Endothelial cell of umbilical vein (primary cell): ENCODE results near the gene ATP1B1. TPM values are rescaled to one million over a fixed set of nuclear protein-coding genes. Genes with fewer than 3 reads are reported as not detected.

Source experiments
- BruUV-seq: library from RNA; stranded (reverse); fragments of 400-500 nt; replicated peaks from 2 replicates; lab custom pipeline; 2021; lab: Mats Ljungman, UMichigan
- CTCF ChIA-PET: fragments of 300-600, 350-600 bp; sonication (Branson Sonifier 250); formaldehyde crosslinking; loops from one replicate; lab custom pipeline; 2021; ENCODE audit warnings: antibody characterized with exemption, inconsistent platforms; lab: Charles Lee
- POLR2A ChIA-PET: fragments of 300-600, 350-600 bp; sonication (Branson Sonifier 250); formaldehyde crosslinking; loops from one replicate; lab custom pipeline; 2021; ENCODE audit warnings: antibody characterized with exemption, inconsistent platforms; lab: Charles Lee
- DNase-seq: peaks from one replicate; pipeline ENCODE4 v3.0.0-alpha.2; 2011; ENCODE audit warnings: low read depth, low spot score
- FAIRE-seq: peaks from 2 replicates; lab custom pipeline; 2011; peaks lifted over from hg19 to GRCh38; lab: Jason Lieb, UNC
- H2AFZ ChIP-seq: 2 replicates; pipeline ENCODE4 v1.6.0; 2012; ENCODE audit warnings: low read depth, low read length, control low read depth, inconsistent platforms
- H3K27ac ChIP-seq: 2 replicates; pipeline ENCODE4 v1.5.1; 2011; ENCODE audit warnings: low read depth, mild to moderate bottlenecking, control low read depth, low read length, moderate library complexity; ENCODE audit not compliant: insufficient read depth
- H3K27me3 ChIP-seq, 2 experiments: 2 replicates each; pipeline versions ENCODE4 v1.6.0 to v1.6.1; 2011; ENCODE audit warnings: low read length in 2 of 2, mixed read lengths in 1 of 2; ENCODE audit not compliant: control insufficient read depth in 2 of 2, insufficient read depth in 2 of 2
- H3K36me3 ChIP-seq, 2 experiments: 2 replicates in 1 of 2; 3 replicates in 1 of 2; pipeline ENCODE4 v1.5.1; 2011; ENCODE audit warnings: low read length in 2 of 2, mild to moderate bottlenecking in 1 of 2, moderate library complexity in 1 of 2; ENCODE audit not compliant: control insufficient read depth in 2 of 2, insufficient read depth in 2 of 2; ENCODE audit errors: extremely low read depth in 1 of 2
- H3K4me1 ChIP-seq: 3 replicates; pipeline ENCODE4 v1.5.1; 2011; ENCODE audit warnings: mild to moderate bottlenecking, low read length; ENCODE audit not compliant: control insufficient read depth, insufficient read depth; ENCODE audit errors: extremely low read depth
- H3K4me2 ChIP-seq: 2 replicates; pipeline ENCODE4 v1.6.1; 2011; ENCODE audit warnings: low read length, control low read depth, mixed read lengths; ENCODE audit not compliant: insufficient read depth
- H3K4me3 ChIP-seq, 3 experiments: fragments of 200-600 bp in 1 of 3; sonication (generic), shearing (Covaris generic) in 1 of 3; replicated peaks in 1 of 3; 2 replicates each; pipeline ENCODE4 v1.5.1; 2011 to 2016; ENCODE audit warnings: control low read depth in 3 of 3, low read length in 3 of 3, mild to moderate bottlenecking in 2 of 3, inconsistent platforms in 1 of 3, low read depth in 1 of 3, moderate library complexity in 1 of 3; ENCODE audit not compliant: insufficient read depth in 1 of 3
- H3K79me2 ChIP-seq: 2 replicates; pipeline ENCODE4 v1.6.0; 2012; ENCODE audit warnings: low read length, inconsistent platforms; ENCODE audit not compliant: control insufficient read depth, insufficient read depth
- H3K9ac ChIP-seq: replicated peaks from 2 replicates; pipeline ENCODE3; 2011; ENCODE audit warnings: low read length, control low read depth; ENCODE audit not compliant: insufficient read depth; ENCODE audit errors: extremely low read depth
- H3K9me1 ChIP-seq: replicated peaks from 3 replicates; pipeline ENCODE4 v1.6.0; 2011; ENCODE audit warnings: mild to moderate bottlenecking, low read length; ENCODE audit not compliant: control insufficient read depth, insufficient read depth; ENCODE audit errors: extremely low read depth
- H3K9me3 ChIP-seq: replicated peaks from 2 replicates; pipeline ENCODE4 v1.5.1; 2012; ENCODE audit warnings: low read length, inconsistent platforms; ENCODE audit not compliant: control insufficient read depth, insufficient read depth
- H4K20me1 ChIP-seq: replicated peaks from 2 replicates; pipeline ENCODE3; 2011; ENCODE audit warnings: mild to moderate bottlenecking, low read length; ENCODE audit not compliant: control insufficient read depth, insufficient read depth; ENCODE audit errors: extremely low read depth
- EZH2 ChIP-seq: IDR thresholded peaks from 2 replicates; pipeline ENCODE4 v1.6.1; 2012; ENCODE audit warnings: borderline replicate concordance, low read depth, mild to moderate bottlenecking, moderate library complexity, low read length, inconsistent platforms; ENCODE audit not compliant: severe bottlenecking
- FOS ChIP-seq: IDR thresholded peaks from 2 replicates; pipeline ENCODE4 v1.6.1; 2011; ENCODE audit warnings: mild to moderate bottlenecking, low read length, moderate library complexity, borderline replicate concordance; ENCODE audit not compliant: insufficient read depth
- GATA2 ChIP-seq: IDR thresholded peaks from 2 replicates; pipeline ENCODE4 v1.7.0; 2011; ENCODE audit warnings: low read depth, mild to moderate bottlenecking, moderate library complexity, mixed read lengths, low read length; ENCODE audit not compliant: insufficient read length, insufficient read depth
- MAX ChIP-seq: IDR thresholded peaks from 2 replicates; pipeline ENCODE4 v1.6.1; 2011; ENCODE audit not compliant: insufficient read depth, insufficient read length
- MYC ChIP-seq: IDR thresholded peaks from one replicate; pipeline ENCODE4 v1.6.1; 2011; ENCODE audit warnings: mild to moderate bottlenecking, low read depth, low read length
- POLR2A ChIP-seq: IDR thresholded peaks from 2 replicates; pipeline ENCODE4 v1.6.1; 2012; ENCODE audit warnings: low read depth, mild to moderate bottlenecking, control low read depth, low read length
- dilution Hi-C: fragments of 300-500 bp; cut with MboI; formaldehyde crosslinking; loops from one replicate; pipeline ENCODE4 v1.15.0; 2019; ENCODE audit warnings: low sequenced_read_pairs; ENCODE audit not compliant: extremely low pct_ligation_motif_present
- intact Hi-C: fragments of 100-400 bp; cut with micrococcal nuclease; formaldehyde crosslinking; loops from one replicate; pipeline ENCODE4 v1.10.0; 2022
- polyA plus RNA-seq, 4 experiments: library from polyadenylated mRNA; depleted of rRNA in 3 of 4; stranded (reverse) in 3 of 4; unstranded in 1 of 4; fragments of >200 nt; gene quantifications; 2 replicates each; pipeline versions ENCODE4 v1.2.1 to v1.2.3, GENCODE V29; 2011 to 2012; ENCODE audit warnings: missing spikeins in 1 of 4
- total RNA-seq: library from RNA; stranded (reverse); gene quantifications from 2 replicates; pipeline ENCODE4 v1.2.3, GENCODE V29; 2021
- TF ChIP-seq, protein P1 (sequence below), 2 donors: IDR thresholded peaks; 1 replicate in 1 of 2; 2 replicates in 1 of 2; pipeline ENCODE4 v1.5.1; 2011; ENCODE audit warnings: low read length in 2 of 2, mild to moderate bottlenecking in 2 of 2, moderate library complexity in 2 of 2, control low read depth in 1 of 2, inconsistent platforms in 1 of 2, low read depth in 1 of 2; ENCODE audit not compliant: insufficient read depth in 1 of 2; ENCODE audit errors: extremely low read depth in 1 of 2

The ATP1B1 gene
- total and polyA plus RNA-seq, 2 donors (not counting 3 experiments of a cell fraction or from before 2014, with no cell fraction given): 14.3 to 56.1 TPM

- H3K9me3 ChIP-seq: no peaks in the 10 kb centered on the region
- dilution Hi-C loops: no loop called here
Measured at GRCh38 chr1:169129109-169129784, 22.8 kb downstream of the ATP1B1 start.

More at GRCh38 chr1:169129109-169129784, 22.8 kb downstream of the ATP1B1 start:
- ChIA-PET POLR2A (no interaction called here), CTCF (interaction anchor here (0.6 to 1.2 kb wide), 2 partner anchors 219 to 526 kb away, joined by 3 read pairs; no protein-coding TSS in a partner anchor)
- Histone ChIP-seq H3K79me2 (peaks cover 3% of the 10 kb centered on the region), H3K4me2 (peak overlapping the region; percentile 33), H3K4me3 (no peak overlapping the region), H3K27ac (peak overlapping the region; percentile 18), H4K20me1 (no peaks in the 10 kb centered on the region), H3K36me3 (peaks cover 0 to 6% of the 10 kb centered on the region in 2 experiments), H3K9ac (no peak overlapping the region), H2AFZ (no peak overlapping the region), H3K27me3 (no peaks in the 10 kb centered on the region), H3K9me1 (no peaks in the 10 kb centered on the region), H3K4me1 (peaks cover 10% of the 10 kb centered on the region)
- FAIRE-seq: no peak
- BruUV-seq: TSS peak; percentile 66
- intact Hi-C loops: no loop called here
- peak; percentile 47 for DNase-seq
- TF ChIP-seq, protein P1, sequence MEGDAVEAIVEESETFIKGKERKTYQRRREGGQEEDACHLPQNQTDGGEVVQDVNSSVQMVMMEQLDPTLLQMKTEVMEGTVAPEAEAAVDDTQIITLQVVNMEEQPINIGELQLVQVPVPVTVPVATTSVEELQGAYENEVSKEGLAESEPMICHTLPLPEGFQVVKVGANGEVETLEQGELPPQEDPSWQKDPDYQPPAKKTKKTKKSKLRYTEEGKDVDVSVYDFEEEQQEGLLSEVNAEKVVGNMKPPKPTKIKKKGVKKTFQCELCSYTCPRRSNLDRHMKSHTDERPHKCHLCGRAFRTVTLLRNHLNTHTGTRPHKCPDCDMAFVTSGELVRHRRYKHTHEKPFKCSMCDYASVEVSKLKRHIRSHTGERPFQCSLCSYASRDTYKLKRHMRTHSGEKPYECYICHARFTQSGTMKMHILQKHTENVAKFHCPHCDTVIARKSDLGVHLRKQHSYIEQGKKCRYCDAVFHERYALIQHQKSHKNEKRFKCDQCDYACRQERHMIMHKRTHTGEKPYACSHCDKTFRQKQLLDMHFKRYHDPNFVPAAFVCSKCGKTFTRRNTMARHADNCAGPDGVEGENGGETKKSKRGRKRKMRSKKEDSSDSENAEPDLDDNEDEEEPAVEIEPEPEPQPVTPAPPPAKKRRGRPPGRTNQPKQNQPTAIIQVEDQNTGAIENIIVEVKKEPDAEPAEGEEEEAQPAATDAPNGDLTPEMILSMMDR (IDR thresholded peaks at IDR 0.05; ENCODE audit: extremely low read depth in 1 of 2, insufficient read depth in 1 of 2, low read depth in 1 of 2, low read length in 2 of 2): no peak
- no peak for TF ChIP-seq MYC
- no peak for TF ChIP-seq POLR2A
- TF ChIP-seq EZH2: no peak
- TF ChIP-seq FOS: no peak
- TF ChIP-seq GATA2: no peak
- no peak for TF ChIP-seq MAX
